Measurements from ENCODE around the gene SYT3.
A peak's percentile ranks its signal among the peaks of the same experiment; 100 is the strongest.

The SYT3 gene

DNA sequence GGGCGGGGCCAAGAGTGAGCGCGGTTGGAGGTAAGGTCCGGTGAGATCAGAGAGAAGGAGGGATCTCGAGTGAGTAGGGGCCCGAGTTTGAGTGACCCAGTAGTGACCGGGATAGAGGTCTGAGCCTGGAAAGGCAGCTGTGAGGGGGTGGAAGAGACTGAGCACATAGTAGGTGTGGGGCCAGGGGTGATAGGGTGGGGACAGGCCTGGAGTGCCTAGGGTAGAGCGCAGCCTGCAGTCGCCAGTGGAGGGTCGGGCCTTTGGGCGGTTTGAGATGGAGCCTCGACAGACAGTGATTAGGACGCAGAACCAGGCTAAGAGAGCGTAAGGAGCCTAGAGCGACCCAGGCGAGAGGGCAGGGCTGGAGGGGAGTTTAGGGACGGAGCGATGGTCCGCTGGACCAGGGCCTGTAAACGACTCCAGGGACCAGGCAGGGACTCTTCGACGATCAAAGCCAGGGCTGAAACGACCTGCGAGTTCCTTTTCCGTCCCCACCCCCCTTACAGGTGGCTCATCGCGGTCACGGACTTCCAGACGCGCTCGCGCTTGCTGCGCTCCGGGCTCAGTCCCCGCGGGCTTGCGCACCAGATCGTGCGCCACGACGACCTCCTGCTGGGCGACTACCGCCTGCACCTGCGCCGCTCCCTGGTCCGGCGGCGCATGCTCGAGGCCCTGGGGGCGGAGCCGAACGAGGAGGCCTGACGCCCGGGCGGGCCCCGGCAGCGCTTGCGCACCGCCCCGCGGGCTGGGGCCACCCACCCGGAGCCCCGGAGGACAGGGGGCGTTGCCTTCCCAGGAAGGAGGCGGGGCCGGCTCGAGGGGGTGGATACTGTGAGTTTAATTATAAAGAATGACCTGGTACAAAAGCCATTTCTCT is 19.0 kb upstream of the SYT3 start (continued):
- TF ChIP-seq, protein P1, sequence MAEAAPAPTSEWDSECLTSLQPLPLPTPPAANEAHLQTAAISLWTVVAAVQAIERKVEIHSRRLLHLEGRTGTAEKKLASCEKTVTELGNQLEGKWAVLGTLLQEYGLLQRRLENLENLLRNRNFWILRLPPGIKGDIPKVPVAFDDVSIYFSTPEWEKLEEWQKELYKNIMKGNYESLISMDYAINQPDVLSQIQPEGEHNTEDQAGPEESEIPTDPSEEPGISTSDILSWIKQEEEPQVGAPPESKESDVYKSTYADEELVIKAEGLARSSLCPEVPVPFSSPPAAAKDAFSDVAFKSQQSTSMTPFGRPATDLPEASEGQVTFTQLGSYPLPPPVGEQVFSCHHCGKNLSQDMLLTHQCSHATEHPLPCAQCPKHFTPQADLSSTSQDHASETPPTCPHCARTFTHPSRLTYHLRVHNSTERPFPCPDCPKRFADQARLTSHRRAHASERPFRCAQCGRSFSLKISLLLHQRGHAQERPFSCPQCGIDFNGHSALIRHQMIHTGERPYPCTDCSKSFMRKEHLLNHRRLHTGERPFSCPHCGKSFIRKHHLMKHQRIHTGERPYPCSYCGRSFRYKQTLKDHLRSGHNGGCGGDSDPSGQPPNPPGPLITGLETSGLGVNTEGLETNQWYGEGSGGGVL (tag by site-specific recombination; IDR thresholded peaks at IDR 0.05), result peak; percentile 53; the same call in 1 of the 2 replicates
- peak; percentile 95 for TF ChIP-seq SCRT2 (tag by site-specific recombination; IDR thresholded peaks at IDR 0.05)
- TF ChIP-seq, protein P2, sequence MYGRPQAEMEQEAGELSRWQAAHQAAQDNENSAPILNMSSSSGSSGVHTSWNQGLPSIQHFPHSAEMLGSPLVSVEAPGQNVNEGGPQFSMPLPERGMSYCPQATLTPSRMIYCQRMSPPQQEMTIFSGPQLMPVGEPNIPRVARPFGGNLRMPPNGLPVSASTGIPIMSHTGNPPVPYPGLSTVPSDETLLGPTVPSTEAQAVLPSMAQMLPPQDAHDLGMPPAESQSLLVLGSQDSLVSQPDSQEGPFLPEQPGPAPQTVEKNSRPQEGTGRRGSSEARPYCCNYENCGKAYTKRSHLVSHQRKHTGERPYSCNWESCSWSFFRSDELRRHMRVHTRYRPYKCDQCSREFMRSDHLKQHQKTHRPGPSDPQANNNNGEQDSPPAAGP (tag by site-specific recombination; IDR thresholded peaks at IDR 0.05), result peak; percentile 58
- 0 out of 2 replicates have a peak, but pooled peaks have one; percentile 46 for TF ChIP-seq ZSCAN16 (tag by site-specific recombination; IDR thresholded peaks at IDR 0.05)
- TF ChIP-seq ZBTB8A (tag by site-specific recombination; IDR thresholded peaks at IDR 0.05), result no peak
- peak; percentile 59 for TF ChIP-seq SP2 (tag by site-specific recombination; IDR thresholded peaks at IDR 0.05)
- TF ChIP-seq, protein P3, sequence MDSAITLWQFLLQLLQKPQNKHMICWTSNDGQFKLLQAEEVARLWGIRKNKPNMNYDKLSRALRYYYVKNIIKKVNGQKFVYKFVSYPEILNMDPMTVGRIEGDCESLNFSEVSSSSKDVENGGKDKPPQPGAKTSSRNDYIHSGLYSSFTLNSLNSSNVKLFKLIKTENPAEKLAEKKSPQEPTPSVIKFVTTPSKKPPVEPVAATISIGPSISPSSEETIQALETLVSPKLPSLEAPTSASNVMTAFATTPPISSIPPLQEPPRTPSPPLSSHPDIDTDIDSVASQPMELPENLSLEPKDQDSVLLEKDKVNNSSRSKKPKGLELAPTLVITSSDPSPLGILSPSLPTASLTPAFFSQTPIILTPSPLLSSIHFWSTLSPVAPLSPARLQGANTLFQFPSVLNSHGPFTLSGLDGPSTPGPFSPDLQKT (IDR thresholded peaks at IDR 0.05; ENCODE audit: borderline replicate concordance, low read depth, low read length), result no peak
- TF ChIP-seq, protein P4, sequence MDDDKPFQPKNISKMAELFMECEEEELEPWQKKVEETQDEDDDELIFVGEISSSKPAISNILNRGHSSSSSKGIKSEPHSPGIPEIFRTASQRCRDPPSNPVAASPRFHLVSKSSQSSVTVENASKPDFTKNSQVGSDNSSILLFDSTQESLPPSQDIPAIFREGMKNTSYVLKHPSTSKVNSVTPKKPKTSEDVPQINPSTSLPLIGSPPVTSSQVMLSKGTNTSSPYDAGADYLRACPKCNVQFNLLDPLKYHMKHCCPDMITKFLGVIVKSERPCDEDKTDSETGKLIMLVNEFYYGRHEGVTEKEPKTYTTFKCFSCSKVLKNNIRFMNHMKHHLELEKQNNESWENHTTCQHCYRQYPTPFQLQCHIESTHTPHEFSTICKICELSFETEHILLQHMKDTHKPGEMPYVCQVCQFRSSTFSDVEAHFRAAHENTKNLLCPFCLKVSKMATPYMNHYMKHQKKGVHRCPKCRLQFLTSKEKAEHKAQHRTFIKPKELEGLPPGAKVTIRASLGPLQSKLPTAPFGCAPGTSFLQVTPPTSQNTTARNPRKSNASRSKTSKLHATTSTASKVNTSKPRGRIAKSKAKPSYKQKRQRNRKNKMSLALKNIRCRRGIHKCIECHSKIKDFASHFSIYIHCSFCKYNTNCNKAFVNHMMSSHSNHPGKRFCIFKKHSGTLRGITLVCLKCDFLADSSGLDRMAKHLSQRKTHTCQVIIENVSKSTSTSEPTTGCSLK (tag by site-specific recombination; IDR thresholded peaks at IDR 0.05), result no peak
- TF ChIP-seq ZNF175 (tag by site-specific recombination; IDR thresholded peaks at IDR 0.05), result no peak
- no peak for TF ChIP-seq ZSCAN23 (tag by site-specific recombination; IDR thresholded peaks at IDR 0.05)
- TF ChIP-seq ZNF133 (tag by site-specific recombination; IDR thresholded peaks at IDR 0.05), result peak; percentile 41; the same call in 1 of the 2 replicates
- TF ChIP-seq SP7 (tag by site-specific recombination; IDR thresholded peaks at IDR 0.05), result peak; percentile 82
- TF ChIP-seq TCF7L2 (IDR thresholded peaks at IDR 0.05; ENCODE audit: borderline replicate concordance, low read depth, low read length), result peak; percentile 31; the same call in 1 of the 2 replicates
- no peak for TF ChIP-seq YY1 (tag by site-specific recombination; IDR thresholded peaks at IDR 0.05)
- peak; percentile 75 for TF ChIP-seq OVOL3 (tag by site-specific recombination; IDR thresholded peaks at IDR 0.05)
- peak; percentile 82; the same call in 1 of the 2 replicates for TF ChIP-seq GLI4 (tag by site-specific recombination; IDR thresholded peaks at IDR 0.05)
- peak; percentile 44; the same call in 1 of the 2 replicates for TF ChIP-seq KLF10 (tag by site-specific recombination; IDR thresholded peaks at IDR 0.05)
- no peak for TF ChIP-seq ZNF404 (tag by site-specific recombination; IDR thresholded peaks at IDR 0.05)
- TF ChIP-seq REPIN1 (tag by site-specific recombination; IDR thresholded peaks at IDR 0.05; ENCODE audit: low read depth), result peak; percentile 96; the same call in 1 of the 2 replicates
- no peak for TF ChIP-seq ZNF354C (tag by site-specific recombination; IDR thresholded peaks at IDR 0.05; ENCODE audit: borderline replicate concordance, low read depth)
- TF ChIP-seq, protein P5, sequence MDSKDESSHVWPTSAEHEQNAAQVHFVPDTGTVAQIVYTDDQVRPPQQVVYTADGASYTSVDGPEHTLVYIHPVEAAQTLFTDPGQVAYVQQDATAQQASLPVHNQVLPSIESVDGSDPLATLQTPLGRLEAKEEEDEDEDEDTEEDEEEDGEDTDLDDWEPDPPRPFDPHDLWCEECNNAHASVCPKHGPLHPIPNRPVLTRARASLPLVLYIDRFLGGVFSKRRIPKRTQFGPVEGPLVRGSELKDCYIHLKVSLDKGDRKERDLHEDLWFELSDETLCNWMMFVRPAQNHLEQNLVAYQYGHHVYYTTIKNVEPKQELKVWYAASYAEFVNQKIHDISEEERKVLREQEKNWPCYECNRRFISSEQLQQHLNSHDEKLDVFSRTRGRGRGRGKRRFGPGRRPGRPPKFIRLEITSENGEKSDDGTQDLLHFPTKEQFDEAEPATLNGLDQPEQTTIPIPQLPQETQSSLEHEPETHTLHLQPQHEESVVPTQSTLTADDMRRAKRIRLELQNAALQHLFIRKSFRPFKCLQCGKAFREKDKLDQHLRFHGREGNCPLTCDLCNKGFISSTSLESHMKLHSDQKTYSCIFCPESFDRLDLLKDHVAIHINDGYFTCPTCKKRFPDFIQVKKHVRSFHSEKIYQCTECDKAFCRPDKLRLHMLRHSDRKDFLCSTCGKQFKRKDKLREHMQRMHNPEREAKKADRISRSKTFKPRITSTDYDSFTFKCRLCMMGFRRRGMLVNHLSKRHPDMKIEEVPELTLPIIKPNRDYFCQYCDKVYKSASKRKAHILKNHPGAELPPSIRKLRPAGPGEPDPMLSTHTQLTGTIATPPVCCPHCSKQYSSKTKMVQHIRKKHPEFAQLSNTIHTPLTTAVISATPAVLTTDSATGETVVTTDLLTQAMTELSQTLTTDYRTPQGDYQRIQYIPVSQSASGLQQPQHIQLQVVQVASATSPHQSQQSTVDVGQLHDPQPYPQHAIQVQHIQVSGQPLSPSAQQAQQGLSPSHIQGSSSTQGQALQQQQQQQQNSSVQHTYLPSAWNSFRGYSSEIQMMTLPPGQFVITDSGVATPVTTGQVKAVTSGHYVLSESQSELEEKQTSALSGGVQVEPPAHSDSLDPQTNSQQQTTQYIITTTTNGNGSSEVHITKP (tag by site-specific recombination; IDR thresholded peaks at IDR 0.05), result peak; percentile 36; the same call in 1 of the 2 replicates
- TF ChIP-seq, protein P6, sequence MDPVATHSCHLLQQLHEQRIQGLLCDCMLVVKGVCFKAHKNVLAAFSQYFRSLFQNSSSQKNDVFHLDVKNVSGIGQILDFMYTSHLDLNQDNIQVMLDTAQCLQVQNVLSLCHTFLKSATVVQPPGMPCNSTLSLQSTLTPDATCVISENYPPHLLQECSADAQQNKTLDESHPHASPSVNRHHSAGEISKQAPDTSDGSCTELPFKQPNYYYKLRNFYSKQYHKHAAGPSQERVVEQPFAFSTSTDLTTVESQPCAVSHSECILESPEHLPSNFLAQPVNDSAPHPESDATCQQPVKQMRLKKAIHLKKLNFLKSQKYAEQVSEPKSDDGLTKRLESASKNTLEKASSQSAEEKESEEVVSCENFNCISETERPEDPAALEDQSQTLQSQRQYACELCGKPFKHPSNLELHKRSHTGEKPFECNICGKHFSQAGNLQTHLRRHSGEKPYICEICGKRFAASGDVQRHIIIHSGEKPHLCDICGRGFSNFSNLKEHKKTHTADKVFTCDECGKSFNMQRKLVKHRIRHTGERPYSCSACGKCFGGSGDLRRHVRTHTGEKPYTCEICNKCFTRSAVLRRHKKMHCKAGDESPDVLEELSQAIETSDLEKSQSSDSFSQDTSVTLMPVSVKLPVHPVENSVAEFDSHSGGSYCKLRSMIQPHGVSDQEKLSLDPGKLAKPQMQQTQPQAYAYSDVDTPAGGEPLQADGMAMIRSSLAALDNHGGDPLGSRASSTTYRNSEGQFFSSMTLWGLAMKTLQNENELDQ (tag by site-specific recombination; IDR thresholded peaks at IDR 0.05; ENCODE audit: low read depth), result no peak
- peak; percentile 80 for TF ChIP-seq GLIS1 (tag by site-specific recombination; IDR thresholded peaks at IDR 0.05)
- no peak for TF ChIP-seq PRDM1 (tag by site-specific recombination; IDR thresholded peaks at IDR 0.05)
- TF ChIP-seq ZNF501 (tag by site-specific recombination; IDR thresholded peaks at IDR 0.05), result peak; percentile 97
- no peak for TF ChIP-seq SETDB1 (IDR thresholded peaks at IDR 0.05; ENCODE audit: insufficient read length, low read length)
- no peak for TF ChIP-seq ZNF114 (tag by site-specific recombination; IDR thresholded peaks at IDR 0.05)

Measured in HEK293 (cell line).